Central memory CD8-positive, alpha-beta T cell (primary cell): ENCODE results near the gene MALRD1.

Source experiments
- ATAC-seq: fragments of 150-1000 bp; cut with Tn5 transposase; replicated peaks from 2 replicates; pipeline ENCODE4 v1.10.0; 2022; ENCODE audit warnings: mild to moderate bottlenecking, moderate FRiP score, moderate number of reproducible peaks; ENCODE audit not compliant: poor library complexity, severe bottlenecking; ENCODE audit errors: extremely low read depth
- DNase-seq, 2 donors: peaks; one replicate each; pipeline ENCODE4 v3.0.0; 2021; ENCODE audit warnings: low spot score in 2 of 2
- H3K27ac Mint-ChIP-seq: one replicate; pipeline ENCODE4 v1.8.0; 2022; ENCODE audit warnings: low read depth, mild to moderate bottlenecking, moderate library complexity, mixed read lengths
- H3K27me3 Mint-ChIP-seq: one replicate; pipeline ENCODE4 v1.8.0; 2022; ENCODE audit warnings: mixed read lengths
- H3K36me3 Mint-ChIP-seq: one replicate; pipeline ENCODE4 v1.8.0; 2022; ENCODE audit warnings: mild to moderate bottlenecking, moderate library complexity, mixed read lengths; ENCODE audit not compliant: insufficient read depth
- H3K4me1 Mint-ChIP-seq: one replicate; pipeline ENCODE4 v1.8.0; 2022; ENCODE audit warnings: mixed read lengths
- H3K4me3 Mint-ChIP-seq: one replicate; pipeline ENCODE4 v1.8.0; 2022; ENCODE audit warnings: mild to moderate bottlenecking, moderate library complexity, mixed read lengths
- H3K9me3 Mint-ChIP-seq: one replicate; pipeline ENCODE4 v1.8.0; 2022; ENCODE audit warnings: mixed read lengths

The MALRD1 gene

DNA sequence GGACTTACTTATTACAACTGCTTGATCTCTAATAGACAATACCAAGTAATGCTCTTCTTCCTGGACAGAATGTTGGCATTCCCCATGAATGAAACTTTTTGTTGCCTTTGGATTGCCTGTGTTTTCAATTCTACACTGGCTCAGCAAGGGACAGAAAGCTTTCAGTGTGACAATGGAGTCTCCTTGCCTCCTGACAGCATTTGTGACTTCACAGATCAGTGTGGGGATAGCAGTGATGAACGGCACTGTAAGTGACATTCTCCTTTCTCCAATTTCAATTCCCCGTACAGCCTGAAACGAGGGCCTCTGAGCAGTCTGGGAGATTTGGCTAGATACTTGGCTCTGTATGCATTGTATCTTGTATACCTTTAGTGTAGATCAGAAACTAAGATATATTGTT lies 290 bp downstream of the MALRD1 start:
- Mint-ChIP-seq H3K27me3 (no peaks in the 10 kb centered on the region), H3K36me3 (no peaks in the 10 kb centered on the region), H3K27ac (no peak overlapping the region), H3K4me1 (no peaks in the 10 kb centered on the region), H3K9me3 (peaks cover 27% of the 10 kb centered on the region), H3K4me3 (no peak overlapping the region)
- DNase-seq: no peak
- ATAC-seq: no peak

DNA sequence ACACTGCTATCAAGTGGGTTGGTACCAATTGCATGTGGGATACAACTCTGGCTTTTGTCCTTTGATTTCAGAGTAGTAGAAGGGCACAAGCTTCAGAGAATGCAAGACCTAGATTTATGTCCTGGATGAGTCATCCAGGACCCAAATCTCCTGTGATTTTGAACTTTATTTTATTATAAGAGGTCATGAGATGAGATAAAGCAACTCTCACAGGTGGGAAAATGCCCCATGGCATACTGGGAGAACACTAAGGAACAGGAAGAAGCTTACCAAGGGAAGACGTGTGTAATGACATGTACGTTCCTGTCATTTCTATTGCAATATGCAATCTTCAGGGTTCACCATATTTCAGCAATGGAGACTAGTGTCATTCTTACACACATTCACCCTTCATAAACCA lies 966 bp downstream of the MALRD1 start:
- H3K27ac Mint-ChIP-seq: no peak overlapping the region
- ATAC-seq: no peak
- no peak overlapping the region for H3K4me3 Mint-ChIP-seq
- H3K4me1 Mint-ChIP-seq: no peaks in the 10 kb centered on the region
- no peaks in the 10 kb centered on the region for H3K27me3 Mint-ChIP-seq
- DNase-seq: no peak
- peaks cover 30% of the 10 kb centered on the region for H3K9me3 Mint-ChIP-seq
- no peaks in the 10 kb centered on the region for H3K36me3 Mint-ChIP-seq

DNA sequence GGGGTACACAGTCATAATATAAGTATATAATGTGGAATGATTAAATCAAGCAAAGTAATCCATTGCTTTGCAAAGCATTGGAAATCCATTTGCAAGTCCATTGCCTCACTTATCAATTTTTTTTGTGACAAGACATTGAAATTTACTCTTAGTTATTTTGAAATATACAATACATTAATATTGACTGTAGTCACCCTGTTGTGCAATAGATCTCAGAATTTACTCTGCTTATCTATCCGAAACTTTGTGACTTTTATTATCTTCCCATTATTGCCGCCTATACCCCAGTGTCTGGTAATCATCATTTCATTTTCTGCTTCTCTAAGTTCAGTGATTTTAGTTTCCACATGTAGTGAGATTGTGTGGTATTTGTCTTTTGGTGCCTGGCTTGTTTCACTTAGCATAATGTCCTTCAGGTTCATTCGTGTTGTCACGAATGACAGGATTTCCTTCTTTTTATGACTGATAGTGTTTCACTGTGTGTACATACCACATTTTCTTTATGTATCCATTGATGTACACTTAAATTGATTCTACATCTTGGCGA lies 5.8 kb downstream of the MALRD1 start:
- no peak for ATAC-seq
- no peak for DNase-seq
- H3K9me3 Mint-ChIP-seq: peaks cover 17% of the 10 kb centered on the region
- H3K36me3 Mint-ChIP-seq: no peaks in the 10 kb centered on the region
- H3K4me1 Mint-ChIP-seq: no peaks in the 10 kb centered on the region
- H3K4me3 Mint-ChIP-seq: no peak overlapping the region
- no peak overlapping the region for H3K27ac Mint-ChIP-seq
- no peaks in the 10 kb centered on the region for H3K27me3 Mint-ChIP-seq

DNA sequence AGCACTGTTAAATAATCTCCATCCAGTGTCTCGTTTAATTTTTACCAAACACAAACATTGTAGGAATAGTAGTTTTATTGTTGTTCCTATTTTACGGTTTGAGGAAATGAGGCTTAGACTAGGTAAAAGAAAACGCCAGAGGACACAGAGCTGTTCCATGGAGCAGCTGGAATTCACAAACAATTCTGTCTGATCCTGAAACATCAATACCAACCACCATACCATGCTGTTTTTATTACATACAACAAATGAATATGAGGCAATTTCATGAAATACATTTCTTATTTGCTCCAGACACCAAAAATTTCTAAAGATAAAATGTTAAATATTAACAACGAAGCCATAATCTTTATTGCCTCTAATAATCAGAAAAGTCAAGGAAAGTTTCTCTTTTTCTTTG lies 9.4 kb downstream of the MALRD1 start:
- H3K9me3 Mint-ChIP-seq: peaks cover 26% of the 10 kb centered on the region
- H3K27me3 Mint-ChIP-seq: no peaks in the 10 kb centered on the region
- no peak overlapping the region for H3K27ac Mint-ChIP-seq
- no peak for DNase-seq
- H3K36me3 Mint-ChIP-seq: no peaks in the 10 kb centered on the region
- H3K4me3 Mint-ChIP-seq: no peak overlapping the region
- no peak for ATAC-seq
- no peaks in the 10 kb centered on the region for H3K4me1 Mint-ChIP-seq

DNA sequence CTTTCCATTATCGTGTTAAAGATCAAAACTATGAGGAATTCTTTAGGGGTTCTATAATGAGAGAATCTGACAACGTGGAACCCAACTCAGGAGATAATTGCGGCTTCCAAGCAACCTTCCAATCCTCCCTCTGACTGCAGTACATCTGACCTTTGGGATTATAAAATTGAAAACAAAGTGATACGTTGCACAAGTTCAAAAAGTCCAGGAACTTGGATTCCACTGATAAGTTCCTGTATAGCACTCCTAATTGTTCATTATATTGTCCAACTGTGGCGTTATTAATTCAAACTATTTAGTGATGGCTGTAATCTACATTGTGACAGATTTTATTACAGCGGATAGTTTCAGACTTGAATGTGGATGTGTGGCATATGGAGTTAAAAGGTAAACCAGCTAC lies 15.4 kb downstream of the MALRD1 start:
- ATAC-seq: no peak
- Mint-ChIP-seq H3K27ac (no peak overlapping the region), H3K4me1 (no peaks in the 10 kb centered on the region), H3K4me3 (no peak overlapping the region), H3K9me3 (peaks cover 17% of the 10 kb centered on the region), H3K36me3 (no peaks in the 10 kb centered on the region), H3K27me3 (no peaks in the 10 kb centered on the region)
- DNase-seq: no peak

DNA sequence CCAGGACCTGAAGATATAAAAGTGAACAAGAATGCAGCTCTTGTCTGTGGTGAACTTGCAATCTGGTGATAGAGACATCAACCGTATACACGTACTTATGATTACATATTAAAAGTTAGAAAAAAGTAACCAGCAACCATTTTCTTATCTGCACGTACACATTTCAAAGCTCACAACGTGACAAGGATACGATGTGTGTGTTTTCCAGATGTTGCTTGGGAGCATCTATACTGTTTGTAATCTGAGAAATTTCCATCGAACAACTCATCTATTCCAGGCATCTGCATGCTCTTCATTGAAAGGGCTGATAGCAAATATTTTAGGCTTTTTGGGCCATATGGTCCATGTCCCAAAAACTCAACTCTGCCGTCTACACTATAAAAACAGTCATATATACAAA lies 23.3 kb downstream of the MALRD1 start:
- H3K27ac Mint-ChIP-seq: no peak overlapping the region

DNA sequence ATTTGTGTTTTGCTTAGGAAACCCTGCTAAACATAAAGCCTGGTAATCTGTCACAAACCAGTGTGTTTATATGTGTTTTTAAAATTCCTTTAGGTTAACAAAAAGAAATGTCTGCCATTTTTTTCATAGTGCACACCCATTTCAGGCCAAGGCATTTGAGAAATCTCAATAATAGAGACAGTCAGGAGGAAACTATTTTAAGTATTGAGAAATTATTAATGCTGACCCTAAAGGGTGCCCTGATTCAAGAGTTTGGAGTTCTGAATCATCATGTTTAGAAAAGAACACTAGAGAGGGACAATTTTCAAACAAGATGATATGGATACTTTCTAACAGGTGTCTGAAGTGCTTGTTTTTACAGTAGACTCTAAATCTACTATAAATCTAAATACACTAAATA lies 28.7 kb downstream of the MALRD1 start:
- Mint-ChIP-seq H3K27me3 (no peaks in the 10 kb centered on the region), H3K4me3 (no peak overlapping the region), H3K9me3 (peaks cover 33% of the 10 kb centered on the region), H3K27ac (no peak overlapping the region), H3K36me3 (no peaks in the 10 kb centered on the region), H3K4me1 (no peaks in the 10 kb centered on the region)
- ATAC-seq (no peak), DNase-seq (no peak)

More for the DNA sequence above, 23.3 kb downstream of the MALRD1 start:
- ATAC-seq: no peak
- Mint-ChIP-seq H3K36me3 (no peaks in the 10 kb centered on the region), H3K9me3 (peaks cover 27% of the 10 kb centered on the region), H3K4me3 (no peak overlapping the region), H3K4me1 (no peaks in the 10 kb centered on the region), H3K27me3 (no peaks in the 10 kb centered on the region)
- DNase-seq: no peak

DNA sequence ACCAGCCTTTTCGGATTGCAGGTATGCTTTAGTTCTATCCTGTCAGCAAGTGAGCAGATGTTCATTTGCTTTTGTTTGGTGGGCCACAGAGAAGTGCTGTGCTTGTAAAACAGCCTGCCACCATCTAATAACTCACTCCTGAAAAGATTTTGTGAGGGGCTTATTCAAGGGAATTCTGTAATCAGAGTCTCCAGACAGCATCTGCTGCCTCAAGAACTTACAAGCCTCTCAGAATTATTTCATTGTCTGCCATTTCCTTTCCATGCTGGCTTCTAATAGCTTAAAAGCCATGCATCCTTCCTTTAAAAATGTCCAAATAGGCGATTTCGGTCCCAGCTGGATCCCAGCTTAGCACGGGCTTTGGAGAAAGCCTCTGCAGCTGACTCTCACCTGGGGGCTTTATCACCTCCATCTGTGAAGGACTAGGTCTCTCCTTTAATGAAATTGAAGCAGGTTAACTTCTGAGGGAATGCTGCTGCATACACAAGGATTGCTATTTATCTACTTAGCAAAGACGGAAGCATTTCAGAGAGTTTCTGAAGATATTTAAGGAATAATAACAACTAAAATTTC lies 48.0 kb downstream of the MALRD1 start:
- DNase-seq (no peak), ATAC-seq (no peak)
- H3K36me3 Mint-ChIP-seq: peaks cover 2% of the 10 kb centered on the region
- H3K9me3 Mint-ChIP-seq: peaks cover 8% of the 10 kb centered on the region
- no peaks in the 10 kb centered on the region for H3K4me1 Mint-ChIP-seq
- H3K27ac Mint-ChIP-seq: no peak overlapping the region
- no peaks in the 10 kb centered on the region for H3K27me3 Mint-ChIP-seq
- H3K4me3 Mint-ChIP-seq: no peak overlapping the region

DNA sequence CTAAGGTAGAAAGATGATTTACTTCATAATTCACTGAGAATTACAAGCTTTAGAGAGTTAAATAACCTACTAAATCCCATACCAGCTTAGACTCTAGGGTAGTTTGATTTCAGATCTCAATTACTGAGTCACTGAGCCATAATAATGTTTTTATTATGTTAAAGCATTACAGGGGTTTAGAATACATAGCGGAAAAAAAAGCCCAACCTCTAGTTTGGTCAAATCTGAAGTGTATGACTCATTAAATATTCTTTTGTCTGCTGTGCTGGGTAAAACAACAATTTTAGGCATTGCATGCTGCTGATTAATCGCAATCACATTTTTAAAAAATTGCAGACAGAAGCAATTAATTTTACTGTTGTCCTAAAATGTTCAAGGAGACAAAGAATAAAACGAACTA lies 48.5 kb downstream of the MALRD1 start:
- DNase-seq: no peak
- H3K4me3 Mint-ChIP-seq: no peak overlapping the region
- H3K27me3 Mint-ChIP-seq: no peaks in the 10 kb centered on the region
- H3K36me3 Mint-ChIP-seq: peaks cover 2% of the 10 kb centered on the region
- H3K4me1 Mint-ChIP-seq: no peaks in the 10 kb centered on the region
- peaks cover 8% of the 10 kb centered on the region for H3K9me3 Mint-ChIP-seq
- no peak overlapping the region for H3K27ac Mint-ChIP-seq
- ATAC-seq: no peak

DNA sequence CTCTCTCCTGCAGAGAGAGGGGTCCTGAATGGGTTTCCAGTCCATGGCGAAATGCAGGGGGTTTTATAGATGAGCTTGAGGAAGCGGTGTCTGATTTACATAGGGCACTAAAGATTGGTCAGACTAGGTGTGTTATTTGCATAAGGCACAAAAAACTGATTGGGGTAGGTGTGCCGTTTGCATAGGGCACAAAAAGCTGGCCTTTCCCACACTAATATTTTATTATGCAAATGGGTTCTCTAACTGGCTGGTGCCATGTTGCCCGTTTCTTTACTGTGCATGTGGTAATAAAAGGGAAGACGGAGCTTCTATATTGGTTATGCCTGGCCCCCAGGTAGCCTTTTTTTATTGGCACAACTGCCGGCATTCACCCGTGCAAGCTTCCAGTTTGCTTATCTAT lies 50.2 kb downstream of the MALRD1 start:
- H3K36me3 Mint-ChIP-seq: peaks cover 2% of the 10 kb centered on the region
- no peak for DNase-seq
- H3K27me3 Mint-ChIP-seq: no peaks in the 10 kb centered on the region
- ATAC-seq: no peak
- no peaks in the 10 kb centered on the region for H3K4me1 Mint-ChIP-seq
- H3K4me3 Mint-ChIP-seq: no peak overlapping the region
- peaks cover 8% of the 10 kb centered on the region for H3K9me3 Mint-ChIP-seq
- H3K27ac Mint-ChIP-seq: no peak overlapping the region

DNA sequence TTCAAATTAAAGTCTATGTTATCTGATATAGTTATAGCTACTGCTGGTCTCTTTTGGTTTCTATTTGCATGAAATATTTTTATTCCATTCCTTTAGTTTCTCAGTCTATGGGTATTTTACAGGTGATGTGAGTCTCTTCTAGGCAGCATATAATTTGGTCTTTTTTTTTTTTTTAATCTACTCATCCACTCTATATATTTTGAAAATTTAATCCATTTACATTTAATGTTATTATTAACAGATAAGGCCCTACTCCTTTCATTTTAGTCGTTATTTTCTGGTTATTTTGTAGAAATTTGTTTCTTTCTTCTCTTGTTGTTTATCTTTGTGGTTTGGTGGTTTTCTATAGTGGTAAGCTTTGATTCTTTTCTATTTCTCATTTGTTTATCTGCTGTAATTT lies 58.8 kb downstream of the MALRD1 start:
- no peak for DNase-seq
- no peak for ATAC-seq
- Mint-ChIP-seq H3K4me3 (no peak overlapping the region), H3K9me3 (peaks cover 28% of the 10 kb centered on the region), H3K4me1 (no peaks in the 10 kb centered on the region), H3K27ac (no peak overlapping the region), H3K36me3 (peaks cover 2% of the 10 kb centered on the region), H3K27me3 (no peaks in the 10 kb centered on the region)

DNA sequence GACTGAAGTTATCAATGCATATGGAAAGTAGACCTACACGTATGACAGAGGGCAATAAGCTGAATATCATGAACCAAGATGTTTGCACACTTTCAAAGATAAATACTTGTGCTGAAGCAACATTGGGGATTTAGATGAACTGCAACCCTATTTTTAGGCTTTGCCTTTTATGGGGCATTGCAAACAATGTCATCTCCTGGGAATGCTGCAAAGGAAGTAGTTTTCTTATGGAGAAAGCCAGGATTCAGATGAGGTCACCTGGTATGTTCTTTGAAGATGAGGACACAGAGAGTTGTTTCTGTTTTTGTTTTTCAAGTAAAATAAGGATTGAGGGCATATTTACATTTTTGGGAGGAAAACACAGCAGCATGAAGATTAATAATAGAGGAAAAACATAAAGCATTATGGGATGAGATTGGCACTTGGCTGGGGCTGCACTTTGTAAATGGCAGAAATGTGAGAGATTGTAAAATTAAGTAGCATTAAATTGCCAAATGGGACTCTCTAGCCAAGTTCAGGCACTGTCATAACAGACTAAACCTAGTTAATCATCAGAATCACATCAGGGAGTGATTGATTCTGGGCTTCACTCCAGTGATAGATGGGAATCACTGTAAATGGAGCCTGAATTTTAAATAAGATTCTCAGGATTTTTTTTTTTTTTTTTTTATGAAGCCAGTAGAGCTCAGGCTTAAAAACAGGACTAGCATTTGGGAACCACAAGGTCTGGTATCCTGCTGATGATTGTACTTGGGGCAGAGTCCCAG lies 63.1 kb downstream of the MALRD1 start:
- no peaks in the 10 kb centered on the region for H3K4me1 Mint-ChIP-seq
- no peaks in the 10 kb centered on the region for H3K36me3 Mint-ChIP-seq
- H3K9me3 Mint-ChIP-seq: peaks cover 28% of the 10 kb centered on the region
- DNase-seq (no peak), ATAC-seq (no peak)
- H3K27ac Mint-ChIP-seq: no peak overlapping the region
- no peaks in the 10 kb centered on the region for H3K27me3 Mint-ChIP-seq
- H3K4me3 Mint-ChIP-seq: no peak overlapping the region

DNA sequence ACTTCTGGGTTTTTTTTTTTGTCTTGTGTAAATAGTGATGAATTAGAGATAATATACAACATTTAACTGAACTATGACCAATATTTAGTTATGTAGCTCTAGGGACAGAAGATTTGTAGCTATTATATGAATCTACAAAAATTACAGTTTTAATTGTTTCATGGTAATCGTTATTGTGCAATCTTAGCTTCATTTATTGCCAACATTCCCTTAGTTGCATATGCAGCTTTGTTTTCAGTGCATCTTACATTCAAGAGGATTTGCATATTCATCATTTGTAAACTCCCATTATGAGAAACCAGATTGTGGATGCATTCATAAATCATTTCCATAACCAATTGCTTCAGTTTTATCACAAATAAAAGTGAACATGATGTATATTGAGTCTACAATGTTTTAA lies 68.8 kb downstream of the MALRD1 start:
- peaks cover 33% of the 10 kb centered on the region for H3K9me3 Mint-ChIP-seq
- H3K36me3 Mint-ChIP-seq: no peaks in the 10 kb centered on the region
- ATAC-seq (no peak), DNase-seq (no peak)
- H3K27ac Mint-ChIP-seq: no peak overlapping the region
- H3K4me3 Mint-ChIP-seq: no peak overlapping the region
- no peaks in the 10 kb centered on the region for H3K4me1 Mint-ChIP-seq
- no peaks in the 10 kb centered on the region for H3K27me3 Mint-ChIP-seq
